Esophagus muscularis mucosa (tissue), 4 donors: Measurements from ENCODE around the gene SNCG. TPM values are rescaled to one million over a fixed set of nuclear protein-coding genes. Genes with fewer than 3 reads are reported as not detected.
A peak's percentile ranks its signal among the peaks of the same experiment; 100 is the strongest.

Source experiments
- DNase-seq: peaks from one replicate; pipeline ENCODE4 v3.0.0-alpha.2; 2017; ENCODE audit errors: extremely low spot score
- H3K27ac ChIP-seq, 4 donors: fragments of 200-600 bp; sonication (generic); replicated peaks in 1 of 4; 1 replicate in 3 of 4; 2 replicates in 1 of 4; pipeline ENCODE4 v1.5.1; 2016 to 2019; ENCODE audit warnings: mild to moderate bottlenecking in 1 of 4
- H3K27me3 ChIP-seq, 4 donors: fragments of 200-600 bp; sonication (generic); one replicate each; pipeline versions ENCODE4 v1.5.1 to v1.6.0; 2016 to 2019
- H3K36me3 ChIP-seq, 4 donors: fragments of 200-600 bp; sonication (generic); one replicate each; pipeline ENCODE4 v1.5.1; 2016 to 2019
- H3K4me1 ChIP-seq, 4 donors: fragments of 200-600 bp; sonication (generic); one replicate each; pipeline ENCODE4 v1.5.1; 2016 to 2019
- H3K4me3 ChIP-seq, 4 donors: fragments of 200-600 bp; sonication (generic); 1 replicate in 2 of 4; 2 replicates in 2 of 4; pipeline ENCODE4 v1.5.1; 2016 to 2019; ENCODE audit warnings: mild to moderate bottlenecking in 4 of 4, moderate library complexity in 1 of 4
- H3K9me3 ChIP-seq, 4 donors: fragments of 200-600 bp; sonication (generic); 1 replicate in 3 of 4; 2 replicates in 1 of 4; pipeline ENCODE4 v1.5.1; 2016 to 2019
- EP300 ChIP-seq: sonication (generic); formaldehyde crosslinking; IDR thresholded peaks from one replicate; pipeline ENCODE4 v1.6.1; 2017; ENCODE audit warnings: antibody characterized with exemption
- POLR2A ChIP-seq: fragments of 450-650 bp; IDR thresholded peaks from one replicate; pipeline ENCODE4 v1.6.1; 2017; ENCODE audit warnings: antibody characterized with exemption, moderate library complexity, mild to moderate bottlenecking, low read depth
- POLR2AphosphoS5 ChIP-seq, 2 donors: sonication (generic); formaldehyde crosslinking; IDR thresholded peaks; one replicate each; pipeline ENCODE4 v1.6.1; 2017; ENCODE audit warnings: antibody characterized with exemption in 2 of 2
- WGBS: methylation state at CpG from one replicate; pipeline ENCODE4 v1.1.5; 2018; 5-methylcytosine and 5-hydroxymethylcytosine counted together
- intact Hi-C: fragments of 100-400 bp; cut with DNase I; formaldehyde crosslinking; loops from one replicate; pipeline ENCODE4 v1.15.1; 2023
- total RNA-seq, 4 donors: library from RNA; depleted of rRNA; stranded (reverse); fragments of >200 nt; gene quantifications; one replicate each; pipeline versions ENCODE4 v1.1.0 to v1.2.1, GENCODE V29; 2016
- TF ChIP-seq, protein P1 (sequence below), 3 experiments: fragments of 200-600 bp in 2 of 3; fragments of 450-650 bp in 1 of 3; sonication (generic) in 2 of 3; IDR thresholded peaks; one replicate each; pipeline ENCODE4 v1.5.1; 2017 to 2019; ENCODE audit warnings: antibody characterized with exemption in 3 of 3, mild to moderate bottlenecking in 2 of 3, moderate library complexity in 1 of 3

Gene SNCG
- total RNA-seq, 4 donors from 2014 or later: 13.3 to 41.6 (median 30.6) TPM

- intact Hi-C loops: no loop called here
- no peak for DNase-seq
- H3K4me3 ChIP-seq: peak overlapping the region; percentile 43 to 55 (median 43)
Measured at GRCh38 chr10:86960003-86960862, 1.8 kb downstream of the SNCG start.

DNA sequence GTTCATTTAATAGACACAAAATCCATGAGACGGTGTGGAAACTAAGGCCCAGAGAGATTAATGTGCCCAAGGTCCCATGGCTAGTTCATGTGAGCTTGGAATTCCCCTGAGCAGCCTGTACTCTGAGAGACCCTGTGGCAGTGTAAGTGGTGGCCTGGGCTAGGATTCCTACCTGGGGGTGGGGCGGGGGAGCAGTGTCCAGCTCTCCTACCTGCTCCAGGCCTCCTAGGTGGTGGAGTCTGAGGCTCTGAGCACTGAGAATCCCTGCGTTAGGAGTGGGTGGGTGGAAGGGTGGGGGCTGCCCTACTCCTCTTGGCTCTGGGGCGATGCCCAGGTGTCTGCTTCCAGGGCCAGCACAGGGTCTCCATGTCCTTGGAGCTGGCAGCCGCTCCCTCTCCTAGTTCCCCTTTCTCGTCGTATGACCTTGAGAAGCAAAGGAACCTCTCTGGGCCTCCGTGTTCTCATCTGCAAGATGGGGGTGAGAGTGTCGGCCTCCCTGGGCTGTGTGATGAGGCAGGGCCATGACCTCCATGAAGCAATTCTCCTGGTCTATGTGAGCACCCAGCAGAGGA is 2.5 kb downstream of the SNCG start:
- Histone ChIP-seq H3K36me3 (no peaks in the 10 kb centered on the region), H3K4me3 (no peak overlapping the region), H3K27ac (no peak overlapping the region), H3K27me3 (no peaks in the 10 kb centered on the region), H3K4me1 (peaks cover 27 to 68% (median 52%) of the 10 kb centered on the region in 4 donors), H3K9me3 (no peaks in the 10 kb centered on the region)
- no peak for TF ChIP-seq POLR2A
- TF ChIP-seq POLR2AphosphoS5 (IDR thresholded peaks at IDR 0.05): no peak
- TF ChIP-seq, protein P1, sequence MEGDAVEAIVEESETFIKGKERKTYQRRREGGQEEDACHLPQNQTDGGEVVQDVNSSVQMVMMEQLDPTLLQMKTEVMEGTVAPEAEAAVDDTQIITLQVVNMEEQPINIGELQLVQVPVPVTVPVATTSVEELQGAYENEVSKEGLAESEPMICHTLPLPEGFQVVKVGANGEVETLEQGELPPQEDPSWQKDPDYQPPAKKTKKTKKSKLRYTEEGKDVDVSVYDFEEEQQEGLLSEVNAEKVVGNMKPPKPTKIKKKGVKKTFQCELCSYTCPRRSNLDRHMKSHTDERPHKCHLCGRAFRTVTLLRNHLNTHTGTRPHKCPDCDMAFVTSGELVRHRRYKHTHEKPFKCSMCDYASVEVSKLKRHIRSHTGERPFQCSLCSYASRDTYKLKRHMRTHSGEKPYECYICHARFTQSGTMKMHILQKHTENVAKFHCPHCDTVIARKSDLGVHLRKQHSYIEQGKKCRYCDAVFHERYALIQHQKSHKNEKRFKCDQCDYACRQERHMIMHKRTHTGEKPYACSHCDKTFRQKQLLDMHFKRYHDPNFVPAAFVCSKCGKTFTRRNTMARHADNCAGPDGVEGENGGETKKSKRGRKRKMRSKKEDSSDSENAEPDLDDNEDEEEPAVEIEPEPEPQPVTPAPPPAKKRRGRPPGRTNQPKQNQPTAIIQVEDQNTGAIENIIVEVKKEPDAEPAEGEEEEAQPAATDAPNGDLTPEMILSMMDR (IDR thresholded peaks at IDR 0.05): no peak
- TF ChIP-seq EP300: no peak
- WGBS: 81% methylated on average over 6 of the region's 9 CpGs
- DNase-seq: no peak
- intact Hi-C loops: no loop called here

More at GRCh38 chr10:86960003-86960862, 1.8 kb downstream of the SNCG start:
- no peaks in the 10 kb centered on the region for H3K27me3 ChIP-seq
- H3K4me1 ChIP-seq: peaks cover 28 to 69% (median 51%) of the 10 kb centered on the region in 4 donors
- 77% methylated on average over 24 of the region's 37 CpGs for WGBS
- no peaks in the 10 kb centered on the region for H3K9me3 ChIP-seq
- peak overlapping the region; percentile 65 to 82 (median 75) for H3K27ac ChIP-seq
- H3K36me3 ChIP-seq: no peaks in the 10 kb centered on the region
- peak in 1 of 2 donors; percentile 48 for TF ChIP-seq POLR2AphosphoS5 (IDR thresholded peaks at IDR 0.05)
- TF ChIP-seq, protein P1 (IDR thresholded peaks at IDR 0.05): peak; percentile 65 to 87 (median 77)
- no peak for TF ChIP-seq POLR2A

GRCh38 chr10:86961481-86962091 is 3.2 kb downstream of the SNCG start:
- TF ChIP-seq POLR2AphosphoS5 (IDR thresholded peaks at IDR 0.05) (no peak), POLR2A (no peak), EP300 (no peak)
- TF ChIP-seq, protein P1 (IDR thresholded peaks at IDR 0.05): no peak
- Histone ChIP-seq H3K4me1 (peaks cover 34 to 69% (median 56%) of the 10 kb centered on the region in 4 donors), H3K9me3 (no peaks in the 10 kb centered on the region), H3K27me3 (no peaks in the 10 kb centered on the region), H3K36me3 (no peaks in the 10 kb centered on the region), H3K4me3 (no peak overlapping the region), H3K27ac (no peak overlapping the region)
- 92% methylated on average over 8 of the region's 12 CpGs for WGBS
- no peak for DNase-seq
- intact Hi-C loops: no loop called here

- H3K9me3 ChIP-seq: no peaks in the 10 kb centered on the region
- DNase-seq: no peak
- H3K36me3 ChIP-seq: no peaks in the 10 kb centered on the region
- WGBS: 85% methylated on average over 4 of the region's 7 CpGs
- H3K4me3 ChIP-seq: no peak overlapping the region
- TF ChIP-seq POLR2A: no peak
- TF ChIP-seq EP300: no peak
- TF ChIP-seq, protein P1 (IDR thresholded peaks at IDR 0.05): no peak
- no peak for TF ChIP-seq POLR2AphosphoS5 (IDR thresholded peaks at IDR 0.05)
- intact Hi-C loops: no loop called here
- H3K27ac ChIP-seq: no peak overlapping the region
- no peaks in the 10 kb centered on the region for H3K27me3 ChIP-seq
- peaks cover 41 to 70% (median 63%) of the 10 kb centered on the region in 4 donors for H3K4me1 ChIP-seq
Measured at GRCh38 chr10:86962136-86962980, 4.0 kb downstream of the SNCG start.
